Measurements from ENCODE around the gene PID1.

The PID1 gene

GRCh38 chr2:229101314-229101713, 169.8 kb downstream of the PID1 start:
- intact Hi-C loops (cut with DNase I; ENCODE audit: low total_unique reads) = no loop called here
- Histone ChIP-seq H3K27me3 (no peaks in the 10 kb centered on the region), H3K36me3 (no peaks in the 10 kb centered on the region), H3K4me3 (no peak overlapping the region), H3K4me1 (peaks cover 0 to 7% (median 0%) of the 10 kb centered on the region in 4 donors), H3K9me3 (no peaks in the 10 kb centered on the region), H3K27ac (no peak overlapping the region)
- TF ChIP-seq CTCF (IDR thresholded peaks at IDR 0.05) = no peak
- no peak for DNase-seq

- H3K36me3 ChIP-seq = no peaks in the 10 kb centered on the region
- peaks cover 0 to 7% (median 0%) of the 10 kb centered on the region in 4 donors for H3K4me1 ChIP-seq
- no peak for TF ChIP-seq CTCF (IDR thresholded peaks at IDR 0.05)
- H3K4me3 ChIP-seq = no peak overlapping the region
- H3K9me3 ChIP-seq = no peaks in the 10 kb centered on the region
- intact Hi-C loops (cut with DNase I; ENCODE audit: low total_unique reads) = no loop called here
- DNase-seq = no peak
- no peaks in the 10 kb centered on the region for H3K27me3 ChIP-seq
- H3K27ac ChIP-seq = no peak overlapping the region
These were observed 171.9 kb downstream of the PID1 start for GRCh38 chr2:229099231-229099630.

GRCh38 chr2:229098801-229099200, 172.3 kb downstream of the PID1 start:
- no peaks in the 10 kb centered on the region for H3K27me3 ChIP-seq
- no peaks in the 10 kb centered on the region for H3K9me3 ChIP-seq
- no peak for DNase-seq
- intact Hi-C loops (cut with DNase I; ENCODE audit: low total_unique reads) = no loop called here
- H3K4me1 ChIP-seq = peaks cover 0 to 7% (median 0%) of the 10 kb centered on the region in 4 donors
- H3K36me3 ChIP-seq = no peaks in the 10 kb centered on the region
- H3K4me3 ChIP-seq = no peak overlapping the region
- no peak overlapping the region for H3K27ac ChIP-seq
- no peak for TF ChIP-seq CTCF (IDR thresholded peaks at IDR 0.05)

- H3K4me1 ChIP-seq = peaks cover 0 to 7% (median 0%) of the 10 kb centered on the region in 4 donors
- no peaks in the 10 kb centered on the region for H3K36me3 ChIP-seq
- no peak for DNase-seq
- H3K9me3 ChIP-seq = no peaks in the 10 kb centered on the region
- H3K27ac ChIP-seq = no peak overlapping the region
- H3K27me3 ChIP-seq = no peaks in the 10 kb centered on the region
- no peak overlapping the region for H3K4me3 ChIP-seq
- no peak for TF ChIP-seq CTCF (IDR thresholded peaks at IDR 0.05)
- intact Hi-C loops (cut with DNase I; ENCODE audit: low total_unique reads) = no loop called here
These were observed 174.5 kb downstream of the PID1 start for GRCh38 chr2:229096409-229097066.

- intact Hi-C loops (cut with DNase I; ENCODE audit: low total_unique reads) = no loop called here
These were observed 175.6 kb downstream of the PID1 start for GRCh38 chr2:229095472-229095871.

More at GRCh38 chr2:229095472-229095871, 175.6 kb downstream of the PID1 start:
- no peak for DNase-seq
- TF ChIP-seq CTCF (IDR thresholded peaks at IDR 0.05) = no peak
- Histone ChIP-seq H3K4me1 (peaks cover 0 to 10% (median 0%) of the 10 kb centered on the region in 4 donors), H3K27ac (no peak overlapping the region), H3K36me3 (no peaks in the 10 kb centered on the region), H3K4me3 (no peak overlapping the region), H3K27me3 (no peaks in the 10 kb centered on the region), H3K9me3 (no peaks in the 10 kb centered on the region)

All from tibial artery (tissue), 4 donors.